Measurements from ENCODE around the gene BMP7.
"Not testable (repeated sequence)": the region's sequence is repeated elsewhere in the genome, so short reads cannot be mapped to it uniquely, and the experiment has no call there.

Gene BMP7

DNA sequence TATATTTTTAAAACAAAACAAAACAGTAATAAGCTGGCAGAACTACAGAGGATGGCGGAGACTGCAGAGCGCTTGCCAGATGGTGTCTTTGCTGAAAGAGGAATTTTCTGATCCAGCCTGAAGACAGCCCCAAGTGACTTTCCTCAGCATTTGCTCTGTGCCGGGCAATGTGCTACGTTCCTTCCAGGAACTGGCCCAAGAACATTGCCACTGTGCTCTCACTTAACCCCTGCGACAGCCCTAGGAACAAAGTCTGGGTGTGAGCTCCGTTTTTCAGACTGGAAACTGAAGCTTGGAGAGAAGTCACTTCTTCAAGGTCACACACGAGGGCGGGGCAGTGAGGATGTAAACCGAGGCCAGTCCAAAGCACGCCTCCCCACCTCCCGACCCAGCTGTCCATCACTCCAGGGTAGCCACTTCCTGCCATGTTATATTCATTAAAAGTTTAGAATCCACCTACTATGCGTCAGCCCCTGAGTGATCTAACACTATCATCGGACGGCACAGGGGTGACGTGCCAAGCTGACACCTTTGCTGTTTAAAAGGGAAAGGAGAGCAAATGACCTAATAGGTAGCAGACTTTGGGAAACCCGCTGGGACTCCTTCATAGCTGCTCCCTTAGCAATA lies 22.3 kb upstream of the BMP7 start:
- DNase-seq (ENCODE audit: low read depth, low spot score) = no peak

DNA sequence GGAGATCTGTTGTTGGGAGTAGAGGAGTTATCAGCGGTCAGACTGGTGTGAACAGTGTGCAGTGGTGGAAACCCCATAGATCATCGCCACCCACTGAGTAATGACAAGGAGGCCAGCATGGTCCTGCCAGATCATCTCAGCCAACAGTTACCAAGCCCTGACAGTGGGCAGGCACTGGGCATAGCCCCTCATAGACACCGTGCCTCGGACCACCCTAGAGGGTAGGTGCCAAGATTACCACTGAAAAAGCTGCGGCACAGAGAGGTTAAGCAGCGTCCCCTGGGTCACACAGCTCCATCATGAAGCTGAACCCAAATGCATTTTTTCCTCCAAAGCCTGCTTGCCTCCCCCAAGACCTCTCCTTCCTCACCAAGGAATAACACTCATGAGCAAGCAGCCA lies 21.5 kb upstream of the BMP7 start:
- DNase-seq (ENCODE audit: low read depth, low spot score) = no peak

DNA sequence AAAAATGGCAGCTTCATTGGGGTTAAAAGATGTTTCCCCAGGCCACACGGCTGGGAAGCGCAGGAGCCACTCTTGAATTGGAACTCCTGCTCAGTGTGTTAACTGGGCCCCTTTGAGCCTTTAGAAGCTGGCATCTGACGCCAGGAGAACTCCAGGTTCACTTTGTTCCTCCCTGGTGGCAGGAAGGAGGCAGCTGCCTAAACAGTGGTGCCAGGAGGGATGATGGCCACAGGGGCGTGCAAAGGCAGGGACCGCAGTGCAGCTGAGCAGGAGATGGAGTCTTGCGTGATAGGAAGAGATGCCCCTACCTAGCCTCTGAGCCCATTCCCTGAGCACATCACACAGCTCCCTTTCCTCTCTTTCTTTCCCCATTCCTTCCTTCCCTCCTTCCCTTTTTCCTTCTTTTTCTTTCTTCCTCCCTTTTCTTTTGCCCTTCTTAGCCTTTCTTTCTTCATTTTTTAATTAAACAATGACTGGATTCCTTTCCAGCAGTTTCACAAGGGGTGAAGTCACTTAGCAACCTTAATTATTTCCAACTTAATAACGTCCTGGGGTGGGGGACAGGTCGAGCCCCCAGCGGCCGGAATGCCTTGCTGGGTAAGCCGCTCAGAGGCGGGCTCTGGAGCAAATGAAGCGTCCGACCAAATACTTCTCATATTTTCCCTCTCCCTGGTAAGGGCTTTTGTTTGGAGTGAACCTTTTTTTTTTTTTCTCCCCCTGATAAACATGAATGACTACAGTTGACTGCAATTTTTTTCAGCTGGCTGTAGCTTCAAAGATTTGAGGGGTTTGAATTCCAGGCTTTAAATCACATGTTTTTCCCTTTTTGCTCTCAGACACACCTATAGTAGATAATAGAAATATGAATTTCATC lies 20.8 kb upstream of the BMP7 start:
- no peak for DNase-seq (ENCODE audit: low read depth, low spot score)

DNA sequence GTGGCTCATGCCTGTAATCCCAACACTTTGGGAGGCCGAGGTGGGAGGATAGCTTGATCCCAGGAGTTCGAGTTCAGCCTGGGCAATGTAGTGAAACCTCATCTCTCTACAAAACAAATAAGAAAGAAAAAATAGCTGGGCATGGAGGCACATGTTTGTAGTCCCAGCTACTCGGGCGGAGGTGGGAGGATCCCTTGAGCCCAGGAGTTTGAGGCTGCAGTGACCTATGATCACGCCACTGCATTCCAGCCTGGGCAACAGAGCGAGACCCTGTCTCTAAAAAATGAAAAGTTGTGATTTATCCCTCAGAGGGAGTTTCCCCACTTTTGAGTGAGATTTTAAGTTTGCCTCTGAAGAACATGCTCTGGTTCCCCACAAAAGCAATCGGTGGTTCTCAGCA lies 17.4 kb upstream of the BMP7 start:
- DNase-seq (ENCODE audit: low read depth, low spot score) = no peak

DNA sequence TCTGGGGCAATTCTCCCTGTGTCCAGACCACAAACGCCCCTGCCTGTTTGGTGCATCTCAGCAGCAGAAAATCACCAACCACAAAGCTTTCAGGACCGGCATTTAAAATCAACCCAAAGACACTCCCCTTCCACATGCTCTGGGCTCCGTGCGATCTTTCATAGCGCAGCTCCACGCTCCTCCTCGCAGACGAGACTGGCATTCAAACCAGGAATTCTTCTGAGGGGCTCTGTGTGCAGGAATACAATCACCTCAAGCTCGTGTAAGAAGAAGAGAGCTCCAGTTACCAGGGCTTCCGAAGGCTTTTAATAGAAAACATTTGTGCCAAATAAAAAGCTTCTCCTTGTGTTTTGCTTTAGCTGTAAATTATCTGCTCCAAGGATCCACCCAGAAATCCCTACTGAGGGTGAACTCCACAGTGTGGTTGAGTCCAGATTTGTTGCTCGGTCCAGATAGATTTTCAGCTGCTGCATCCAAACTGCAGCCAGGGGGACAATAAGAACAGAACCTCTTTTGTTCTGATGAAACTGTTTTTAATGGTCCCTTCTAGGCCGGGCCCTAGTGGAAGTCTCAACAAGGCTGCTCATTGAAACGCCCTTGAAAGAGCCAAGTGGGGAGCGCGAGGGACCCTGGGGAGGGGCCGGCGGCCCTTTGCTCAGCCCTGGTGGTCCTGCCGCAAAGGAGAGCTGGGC lies 16.4 kb upstream of the BMP7 start:
- no peak for DNase-seq (ENCODE audit: low read depth, low spot score)

DNA sequence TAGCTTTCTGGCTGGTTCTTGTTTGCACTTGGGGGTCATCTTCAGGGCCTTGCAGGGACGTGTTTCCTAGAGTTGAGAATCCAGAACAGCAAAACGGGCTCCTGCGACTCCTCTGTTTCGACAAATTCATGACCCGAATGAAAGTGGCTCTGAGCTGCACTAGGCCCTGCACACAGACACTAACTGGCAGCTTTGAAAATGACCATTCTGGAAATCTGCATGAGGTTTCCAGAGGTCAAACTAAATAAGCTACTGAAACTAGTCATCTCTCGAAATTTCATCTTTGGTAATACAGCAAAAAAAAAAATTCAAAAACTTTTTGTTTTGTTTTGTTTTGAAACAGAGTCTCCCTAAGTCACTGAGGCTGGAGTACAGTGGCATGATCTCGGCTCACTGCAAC lies 15.5 kb upstream of the BMP7 start:
- no peak for DNase-seq (ENCODE audit: low read depth, low spot score)

DNA sequence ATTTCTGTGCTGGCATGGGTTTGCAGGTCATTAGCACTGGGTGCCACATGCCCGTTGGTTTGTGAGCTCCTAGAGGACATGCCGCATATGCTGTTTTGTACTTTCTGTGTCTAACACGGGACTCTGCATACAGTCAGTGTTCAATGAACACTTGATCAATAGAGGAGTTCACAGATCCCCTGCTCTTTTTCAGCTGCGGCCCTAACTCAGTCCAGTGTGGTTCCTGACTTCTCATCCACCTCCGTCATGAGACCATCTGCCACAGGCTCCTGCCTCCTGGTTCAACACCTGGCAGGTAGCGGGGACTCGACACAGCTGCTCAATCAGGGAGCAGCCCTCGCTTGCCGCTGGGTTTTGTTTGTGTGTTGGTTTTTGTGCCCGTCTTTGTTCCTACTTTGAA lies 13.8 kb upstream of the BMP7 start:
- no peak for DNase-seq (ENCODE audit: low read depth, low spot score)

DNA sequence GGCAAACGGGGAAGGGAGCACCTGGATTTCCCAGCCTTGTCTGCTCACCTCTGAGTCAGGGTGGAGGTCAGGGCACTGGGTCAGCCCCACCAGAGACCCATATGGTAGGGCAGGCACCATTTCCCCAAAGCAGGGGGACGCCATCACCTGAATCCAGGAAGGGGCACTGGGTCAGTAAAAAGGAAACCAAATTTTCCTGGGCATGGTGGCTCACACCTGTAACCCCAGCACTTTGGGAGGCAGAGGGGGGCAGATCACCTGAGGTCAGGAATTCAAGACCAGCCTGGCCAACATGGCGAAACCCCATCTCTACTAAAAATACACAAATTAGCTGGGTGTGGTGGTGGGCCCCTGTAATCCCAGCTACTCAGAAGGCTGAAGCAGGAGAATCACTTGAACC lies 13.1 kb upstream of the BMP7 start:
- not testable (repeated sequence) for DNase-seq (ENCODE audit: low read depth, low spot score)

DNA sequence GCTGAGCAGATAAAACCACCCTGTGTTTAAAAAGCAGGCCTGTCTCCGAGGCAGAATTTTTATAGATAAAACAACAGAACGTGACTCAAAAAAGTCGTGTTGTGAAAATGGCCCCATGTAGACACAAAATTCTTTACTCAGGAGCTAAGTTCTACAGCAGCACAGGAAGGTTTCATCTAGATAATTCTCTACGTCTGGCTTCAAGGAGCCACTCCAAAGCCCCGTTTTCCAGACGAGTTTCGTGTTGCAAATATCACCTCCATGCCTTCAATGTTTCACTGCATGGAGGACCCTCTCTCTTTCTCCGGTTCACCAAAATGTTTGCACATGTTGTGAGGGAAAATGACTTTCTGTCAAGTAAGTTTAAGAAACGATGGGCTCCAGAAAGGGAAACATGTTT lies 12.0 kb upstream of the BMP7 start:
- DNase-seq (ENCODE audit: low read depth, low spot score) = no peak

DNA sequence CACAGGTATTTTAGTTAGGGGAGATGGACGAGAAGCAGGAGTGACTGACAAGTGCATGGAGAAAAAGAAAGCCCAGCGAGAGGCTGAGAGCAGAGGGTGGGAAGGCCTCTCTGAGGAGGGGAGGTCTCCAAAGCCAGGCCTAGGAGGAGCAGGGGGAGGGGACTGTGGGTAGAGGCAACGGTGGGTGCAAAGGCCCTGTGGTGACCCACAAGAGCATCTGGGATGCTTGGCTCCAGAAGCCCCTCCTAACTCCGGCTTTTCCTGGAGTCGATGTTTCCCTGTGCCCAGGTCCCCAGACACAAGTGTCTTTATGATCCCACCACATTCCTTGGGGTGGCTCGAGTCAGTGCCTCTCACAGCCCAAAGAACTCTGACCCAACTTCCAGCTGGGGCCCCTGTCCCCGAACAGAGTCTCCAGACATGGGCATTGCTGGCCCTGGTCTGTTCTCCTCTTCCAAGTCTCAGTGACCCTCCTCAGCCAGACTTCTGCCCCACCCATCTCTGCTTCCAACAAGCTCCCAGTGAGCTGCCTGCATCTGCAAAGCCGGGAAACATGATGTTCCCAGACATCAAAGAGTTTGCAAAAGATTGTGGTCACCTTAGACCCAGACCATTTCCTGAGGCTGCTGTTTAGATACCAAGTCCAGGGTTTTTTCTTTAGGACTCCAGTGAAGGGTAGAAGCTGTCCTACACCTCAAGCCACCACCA lies 11.1 kb upstream of the BMP7 start:
- DNase-seq (ENCODE audit: low read depth, low spot score) = no peak

DNA sequence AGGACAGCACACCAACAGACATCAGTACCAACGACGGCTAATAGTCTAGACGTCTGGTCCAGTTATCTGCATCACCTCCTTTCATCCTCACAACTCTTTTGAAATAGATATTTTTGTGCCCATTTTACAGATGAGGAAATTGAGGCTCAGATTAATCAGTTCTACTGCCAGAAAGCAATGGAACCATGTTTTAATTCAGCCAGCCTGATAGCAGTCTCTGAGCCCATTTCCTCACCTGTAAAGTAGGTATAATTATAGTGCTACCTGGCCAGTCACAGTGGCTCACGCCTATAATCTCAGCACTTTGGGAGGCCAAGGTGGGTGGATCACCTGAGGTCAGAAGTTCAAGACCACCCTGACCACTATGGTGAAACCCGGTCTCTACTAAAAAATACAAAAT lies 9.8 kb upstream of the BMP7 start:
- no peak for DNase-seq (ENCODE audit: low read depth, low spot score)

DNA sequence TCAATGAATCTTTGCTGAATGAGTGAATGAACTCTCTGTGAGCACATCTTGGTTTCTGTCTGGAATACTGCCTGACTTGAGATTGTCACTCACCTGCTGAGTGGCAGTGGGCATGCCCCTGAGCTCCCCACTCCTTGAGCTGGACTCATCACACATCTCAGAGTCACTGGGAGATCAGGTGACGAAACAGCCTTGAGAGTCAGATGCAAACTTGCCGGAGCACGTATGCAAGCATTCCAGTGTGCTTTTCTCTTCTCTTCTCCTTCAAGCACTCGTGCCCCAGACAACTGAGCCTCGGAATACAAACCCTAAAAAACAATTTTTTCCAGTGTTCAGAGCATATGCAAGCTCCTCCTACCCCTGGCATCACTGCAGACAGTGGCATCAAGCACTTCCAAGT lies 9.4 kb upstream of the BMP7 start:
- DNase-seq (ENCODE audit: low read depth, low spot score) = no peak

DNA sequence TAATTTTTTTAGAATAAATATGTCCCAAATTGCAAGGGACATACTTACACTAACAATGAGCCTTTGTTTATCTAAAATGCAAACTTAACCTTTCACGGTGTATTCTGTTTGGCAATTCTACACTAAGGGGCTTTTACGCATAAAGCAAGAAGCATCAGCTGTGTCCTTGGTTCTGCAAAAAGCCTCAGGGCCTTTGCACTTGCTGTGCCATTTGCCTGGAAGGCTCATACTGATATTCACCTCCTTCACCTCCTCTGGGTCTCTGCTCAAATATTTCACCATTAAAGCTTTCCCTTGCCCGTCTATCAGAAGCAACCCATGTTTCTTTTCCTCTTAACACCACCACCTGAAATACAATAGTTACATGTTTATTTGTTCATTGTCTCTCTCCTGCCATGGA lies 8.9 kb upstream of the BMP7 start:
- no peak for DNase-seq (ENCODE audit: low read depth, low spot score)

DNA sequence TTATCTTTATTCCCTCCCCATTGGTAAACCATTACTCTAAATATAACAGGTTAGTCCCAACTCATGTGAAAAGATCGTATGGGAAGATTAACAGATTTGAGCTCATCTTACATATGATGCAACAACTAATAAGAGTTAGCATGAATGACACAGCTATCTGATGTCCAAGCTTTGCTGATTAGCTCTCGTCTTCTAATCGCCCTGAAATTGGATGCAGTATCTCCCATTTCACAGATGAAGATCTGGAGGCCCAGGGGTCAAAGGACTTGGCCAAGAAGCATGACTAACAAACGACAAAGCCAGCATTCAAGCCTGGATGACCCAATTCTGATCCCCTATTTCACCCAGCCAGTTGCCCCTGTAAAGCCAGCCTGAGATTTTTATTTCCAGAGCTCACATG lies 8.4 kb upstream of the BMP7 start:
- DNase-seq (ENCODE audit: low read depth, low spot score) = no peak

DNA sequence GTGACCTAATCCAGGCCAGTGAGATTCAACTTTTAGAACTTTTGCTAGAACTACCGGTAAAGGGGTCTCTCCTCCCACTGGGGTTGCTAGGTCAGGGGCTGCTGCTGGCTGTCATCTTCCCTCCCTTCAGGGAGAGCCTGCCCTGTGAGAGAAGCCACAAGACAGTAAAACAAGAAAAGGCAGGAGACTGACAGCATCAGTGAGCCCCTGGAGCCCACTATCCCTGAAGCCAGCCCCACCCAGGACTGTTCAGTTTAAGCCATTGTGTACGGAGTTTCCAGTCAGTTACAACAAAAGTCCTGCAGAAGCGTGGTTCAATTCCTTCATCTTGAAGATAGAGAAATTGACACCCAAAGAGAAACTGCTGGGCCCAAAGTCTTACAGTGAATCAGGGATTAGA lies 7.9 kb upstream of the BMP7 start:
- no peak for DNase-seq (ENCODE audit: low read depth, low spot score)

DNA sequence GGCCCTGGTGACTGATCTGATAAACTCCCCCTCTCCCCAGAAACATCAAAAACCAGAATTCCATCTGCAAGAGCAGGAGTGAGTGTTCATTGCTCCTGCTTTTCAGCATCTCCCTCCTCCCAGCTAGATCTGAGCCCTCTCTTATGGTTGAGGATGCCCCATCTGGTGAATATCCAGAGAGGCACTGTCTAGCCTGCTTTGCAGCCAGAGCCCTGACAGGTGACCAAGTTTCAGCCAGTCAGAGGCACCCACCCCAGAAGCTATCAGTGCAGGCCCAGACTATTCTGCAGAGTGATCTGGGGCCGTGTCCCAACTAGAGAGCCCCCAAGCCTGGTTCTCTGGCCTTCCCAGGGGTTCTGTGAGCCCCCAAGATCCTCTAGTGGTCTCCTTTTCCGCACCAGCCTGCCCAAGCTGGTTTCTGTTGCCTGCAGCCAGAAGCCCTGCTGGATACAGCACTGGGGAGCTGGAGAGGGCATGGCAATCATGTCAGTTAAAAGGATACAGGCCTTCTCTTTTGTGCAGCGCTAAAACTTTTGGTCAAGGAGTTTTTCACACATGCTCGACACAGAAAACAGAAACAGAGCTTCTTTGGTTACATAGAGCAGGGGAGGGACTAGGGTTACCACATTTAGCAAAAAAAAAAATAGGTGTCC lies 6.6 kb upstream of the BMP7 start:
- no peak for DNase-seq (ENCODE audit: low read depth, low spot score)

DNA sequence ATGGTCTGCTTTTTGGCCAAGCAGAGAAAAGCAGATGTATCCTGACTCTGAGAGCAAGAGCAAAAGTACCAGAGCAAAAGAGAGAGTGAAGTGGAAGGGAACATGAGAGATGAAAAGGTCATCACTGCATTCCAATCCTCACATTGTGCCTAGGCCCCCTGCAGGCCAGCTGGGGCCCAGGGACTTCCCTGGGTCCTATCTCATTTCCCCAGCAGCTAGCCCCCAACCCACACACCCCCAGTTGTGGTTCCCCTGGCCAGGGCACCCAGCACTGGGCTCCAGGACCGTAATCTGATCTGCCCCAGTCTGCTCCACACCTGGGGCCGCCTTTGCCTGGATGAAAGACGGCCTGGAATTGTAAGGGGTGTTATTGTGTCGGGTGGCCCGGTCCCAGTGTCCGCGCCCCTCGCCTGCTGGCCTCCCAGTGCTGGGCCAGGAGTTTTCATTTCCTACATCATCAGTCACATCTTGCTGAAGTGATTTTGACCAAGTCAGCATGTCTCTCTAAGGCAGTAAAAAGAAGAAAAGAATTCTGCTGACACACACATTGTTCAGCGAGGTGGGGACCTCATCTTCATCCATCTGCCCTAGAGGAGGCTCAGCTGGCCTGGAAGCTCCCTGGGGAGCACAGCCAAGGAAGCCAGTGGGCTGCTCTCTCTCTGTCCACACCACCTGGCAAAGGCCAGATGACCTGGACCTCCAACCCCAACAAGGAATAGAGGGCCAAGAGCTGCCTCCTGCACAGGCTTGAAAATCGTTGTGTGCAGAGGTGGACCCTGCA lies 4.0 kb upstream of the BMP7 start:
- DNase-seq (ENCODE audit: low read depth, low spot score) = no peak

DNA sequence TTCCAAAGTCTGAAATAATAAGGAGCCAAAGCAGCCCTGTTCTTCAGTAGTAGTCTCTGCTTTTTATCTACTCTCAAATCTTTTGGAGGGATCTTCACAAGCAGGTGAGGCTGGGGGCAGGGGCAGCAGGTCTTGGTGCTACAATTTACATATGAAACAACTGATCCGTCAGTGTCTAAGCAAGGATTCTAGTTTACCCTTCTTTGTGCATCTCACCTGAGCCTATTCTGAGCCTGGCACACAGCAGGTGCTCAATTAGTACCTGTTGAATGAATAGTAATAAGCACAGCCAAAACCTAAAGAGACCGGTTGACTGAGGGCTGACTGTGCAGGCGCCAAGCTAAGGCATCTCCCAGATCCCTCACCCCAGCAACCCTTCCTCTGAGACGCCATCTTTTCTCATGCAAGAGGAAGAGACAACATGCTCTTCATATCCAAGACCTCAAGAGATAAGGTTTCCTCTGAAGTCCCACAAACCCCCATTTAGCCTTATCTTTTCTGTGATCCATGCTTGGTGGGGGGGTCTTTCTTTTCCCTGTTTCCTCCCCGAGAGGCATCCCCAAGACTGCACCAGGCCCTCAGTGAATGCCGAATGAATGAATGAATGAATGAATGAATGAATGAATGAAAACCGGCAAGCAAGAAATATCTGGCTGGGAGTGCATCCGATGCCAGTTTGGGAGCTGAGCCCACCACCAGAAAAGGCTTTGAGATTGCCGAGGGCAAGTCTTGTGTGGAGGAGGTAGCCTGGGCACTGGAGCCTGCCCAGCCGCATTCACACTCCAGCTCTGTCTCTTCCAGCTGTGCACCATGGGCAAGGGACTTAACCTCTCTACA lies 2.9 kb upstream of the BMP7 start:
- DNase-seq (ENCODE audit: low read depth, low spot score) = no peak

DNA sequence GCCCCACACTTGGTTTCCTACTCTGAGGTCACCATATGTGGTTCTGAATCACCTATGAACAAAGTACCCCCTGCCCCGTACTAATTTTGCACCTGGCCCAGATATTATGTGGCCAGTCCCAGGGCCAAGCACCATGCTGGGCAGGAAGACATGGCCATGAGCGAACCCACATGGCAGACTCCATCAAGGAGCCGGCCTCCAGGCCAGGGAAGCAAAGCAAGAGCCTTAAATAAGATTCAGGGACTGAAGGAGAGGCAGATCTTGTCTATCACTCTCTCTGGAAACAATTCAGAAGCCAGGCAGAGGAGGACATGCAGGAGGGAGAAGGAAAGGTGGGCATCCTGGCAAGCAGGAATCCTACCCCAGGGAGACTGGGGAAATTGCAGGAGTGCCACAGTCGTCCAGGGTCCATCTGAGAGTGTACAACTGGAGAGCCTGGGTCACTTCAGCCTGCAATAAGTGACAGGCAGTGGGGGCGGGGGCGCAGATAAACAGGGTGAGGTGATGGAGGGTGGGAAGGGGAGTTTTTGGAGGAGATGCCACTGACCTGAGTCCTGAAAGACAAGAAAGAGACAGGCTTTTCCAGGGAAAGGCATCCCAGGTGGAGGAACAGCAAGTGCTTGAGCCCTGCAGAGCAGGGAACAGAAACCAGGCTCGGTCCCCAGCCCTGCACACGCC lies 2.1 kb upstream of the BMP7 start:
- DNase-seq (ENCODE audit: low read depth, low spot score) = no peak
